ENCODE measurements around the gene LRRC45.

LRRC45 gene

GRCh38 chr17:82063424-82064415 lies 40.6 kb downstream of the LRRC45 start:
- no peak for DNase-seq (ENCODE audit: low spot score)

GRCh38 chr17:82064433-82065192 lies 41.5 kb downstream of the LRRC45 start:
- no peak for DNase-seq (ENCODE audit: low spot score)

- DNase-seq (ENCODE audit: low spot score) = no peak
These were observed 42.1 kb downstream of the LRRC45 start for GRCh38 chr17:82065193-82065637.

GRCh38 chr17:82065638-82066303 lies 42.7 kb downstream of the LRRC45 start, which contains the start of gene DUS1L:
Gene DUS1L, minus strand, starts transcription at chr17:82065804. Its CDS starts 745 bp downstream, at chr17:82065059.
- peak; percentile 97 for DNase-seq (ENCODE audit: low spot score)

GRCh38 chr17:82070611-82071010 lies 47.5 kb downstream of the LRRC45 start:
- DNase-seq (ENCODE audit: low spot score) = no peak

GRCh38 chr17:82072827-82073226 lies 49.7 kb downstream of the LRRC45 start:
- DNase-seq (ENCODE audit: low spot score) = no peak

GRCh38 chr17:82073446-82073845 lies 50.3 kb downstream of the LRRC45 start:
- no peak for DNase-seq (ENCODE audit: low spot score)

GRCh38 chr17:82076018-82076784 lies 53.1 kb downstream of the LRRC45 start:
- DNase-seq (ENCODE audit: low spot score) = no peak

- no peak for DNase-seq (ENCODE audit: low spot score)
These were observed 53.9 kb downstream of the LRRC45 start for GRCh38 chr17:82076785-82077591.

- no peak for DNase-seq (ENCODE audit: low spot score)
These were observed 54.7 kb downstream of the LRRC45 start for GRCh38 chr17:82077617-82078358.

- DNase-seq (ENCODE audit: low spot score) = no peak
These were observed 55.3 kb downstream of the LRRC45 start for GRCh38 chr17:82078433-82078832.

- DNase-seq (ENCODE audit: low spot score) = no peak
These were observed 56.0 kb downstream of the LRRC45 start for GRCh38 chr17:82079001-82079677.

- no peak for DNase-seq (ENCODE audit: low spot score)
These were observed 57.1 kb downstream of the LRRC45 start for GRCh38 chr17:82080048-82080788.

All from AG20443 (cell line).